DND-41 (cell line): ENCODE results near the gene IL13RA1.

Experiments used
- EZH2 ChIP-seq: IDR thresholded peaks from 3 replicates; pipeline ENCODE4 v1.6.1; 2012; ENCODE audit warnings: borderline replicate concordance, low read depth, mild to moderate bottlenecking, moderate library complexity, low read length, inconsistent platforms; ENCODE audit not compliant: severe bottlenecking
- TF ChIP-seq, protein P1 (sequence below): IDR thresholded peaks from 2 replicates; pipeline ENCODE4 v1.5.1; 2012; ENCODE audit warnings: borderline replicate concordance, low read length, moderate library complexity, mild to moderate bottlenecking; ENCODE audit not compliant: poor library complexity, severe bottlenecking; ENCODE audit errors: extremely low read depth

DNA sequence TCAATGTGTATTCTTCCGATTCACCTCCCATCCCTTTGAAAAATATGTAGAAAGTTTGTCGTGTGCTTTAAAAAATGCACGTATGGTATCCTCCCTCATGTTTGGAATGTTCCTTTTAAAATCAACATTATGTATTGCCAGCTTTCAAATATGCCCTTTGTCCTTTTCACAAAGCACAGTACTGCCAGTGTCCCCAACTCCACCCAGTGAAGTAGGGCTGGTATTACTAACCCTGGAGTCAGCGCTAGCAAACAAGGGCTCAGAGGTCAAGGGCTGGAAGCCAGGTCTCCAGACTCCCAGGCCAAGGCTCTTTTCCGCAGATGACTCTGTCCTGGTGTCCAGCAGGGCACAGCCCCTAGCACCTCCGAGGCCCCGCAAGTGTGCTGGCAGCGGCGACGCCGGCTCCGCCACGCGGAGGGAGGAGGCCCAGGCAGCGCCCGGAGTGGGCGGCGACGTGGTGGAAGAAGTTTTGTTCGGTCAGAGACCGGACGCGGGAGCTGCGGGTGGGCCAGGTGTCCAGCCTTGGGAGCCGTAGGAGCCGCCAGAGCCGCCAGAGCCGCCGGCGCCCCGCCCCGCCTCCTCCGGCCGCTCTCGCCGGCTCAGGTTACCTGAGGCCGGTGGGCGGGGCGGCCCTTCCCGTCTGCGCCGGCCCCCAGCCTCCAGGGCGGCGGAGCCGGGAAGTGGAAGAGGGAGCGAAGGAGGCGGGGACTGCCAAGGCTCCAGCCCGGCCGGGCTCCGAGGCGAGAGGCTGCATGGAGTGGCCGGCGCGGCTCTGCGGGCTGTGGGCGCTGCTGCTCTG is at the start of gene IL13RA1:
- no peak for TF ChIP-seq EZH2
- TF ChIP-seq, protein P1, sequence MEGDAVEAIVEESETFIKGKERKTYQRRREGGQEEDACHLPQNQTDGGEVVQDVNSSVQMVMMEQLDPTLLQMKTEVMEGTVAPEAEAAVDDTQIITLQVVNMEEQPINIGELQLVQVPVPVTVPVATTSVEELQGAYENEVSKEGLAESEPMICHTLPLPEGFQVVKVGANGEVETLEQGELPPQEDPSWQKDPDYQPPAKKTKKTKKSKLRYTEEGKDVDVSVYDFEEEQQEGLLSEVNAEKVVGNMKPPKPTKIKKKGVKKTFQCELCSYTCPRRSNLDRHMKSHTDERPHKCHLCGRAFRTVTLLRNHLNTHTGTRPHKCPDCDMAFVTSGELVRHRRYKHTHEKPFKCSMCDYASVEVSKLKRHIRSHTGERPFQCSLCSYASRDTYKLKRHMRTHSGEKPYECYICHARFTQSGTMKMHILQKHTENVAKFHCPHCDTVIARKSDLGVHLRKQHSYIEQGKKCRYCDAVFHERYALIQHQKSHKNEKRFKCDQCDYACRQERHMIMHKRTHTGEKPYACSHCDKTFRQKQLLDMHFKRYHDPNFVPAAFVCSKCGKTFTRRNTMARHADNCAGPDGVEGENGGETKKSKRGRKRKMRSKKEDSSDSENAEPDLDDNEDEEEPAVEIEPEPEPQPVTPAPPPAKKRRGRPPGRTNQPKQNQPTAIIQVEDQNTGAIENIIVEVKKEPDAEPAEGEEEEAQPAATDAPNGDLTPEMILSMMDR, result no peak
